Activated CD4-positive, alpha-beta memory T cell treated with anti-CD3 and anti-CD28 coated beads for 36 hours (primary cell): Measurements from ENCODE around the gene NAT8L. TPM values are rescaled to one million over a fixed set of nuclear protein-coding genes. Genes with fewer than 3 reads are reported as not detected.

Source experiments
- CTCF ChIA-PET: fragments of 350-600 bp; sonication (Branson Sonifier 250); formaldehyde crosslinking; loops from one replicate; lab custom pipeline; 2021; ENCODE audit warnings: antibody characterized with exemption, inconsistent platforms; lab: Charles Lee
- POLR2A ChIA-PET: fragments of 350-600 bp; sonication (Branson Sonifier 250); formaldehyde crosslinking; loops from one replicate; lab custom pipeline; 2021; ENCODE audit warnings: antibody characterized with exemption; lab: Charles Lee
- DNase-seq: peaks from one replicate; pipeline ENCODE4 v3.0.0-alpha.2; 2020
- H3K27ac Mint-ChIP-seq: one replicate; pipeline ENCODE4 v1.8.0; 2021; ENCODE audit warnings: mixed read lengths
- H3K27me3 Mint-ChIP-seq: one replicate; pipeline ENCODE4 v1.8.0; 2021; ENCODE audit warnings: mixed read lengths
- H3K36me3 Mint-ChIP-seq: one replicate; pipeline ENCODE4 v1.8.0; 2021; ENCODE audit warnings: mixed read lengths
- H3K4me1 Mint-ChIP-seq: one replicate; pipeline ENCODE4 v1.8.0; 2021; ENCODE audit warnings: low read depth, mixed read lengths
- H3K4me3 Mint-ChIP-seq: one replicate; pipeline ENCODE4 v1.8.0; 2021; ENCODE audit warnings: mild to moderate bottlenecking, mixed read lengths
- H3K9me3 Mint-ChIP-seq: one replicate; pipeline ENCODE4 v1.8.0; 2021; ENCODE audit warnings: mixed read lengths
- intact Hi-C: fragments of 100-400 bp; cut with micrococcal nuclease; formaldehyde crosslinking; loops from one replicate; pipeline ENCODE4 v1.15.1; 2023
- total RNA-seq, 2 experiments: library from RNA; stranded (reverse); gene quantifications; one replicate each; pipeline ENCODE4 v1.2.3, GENCODE V29; 2021

Gene NAT8L
- total RNA-seq, 2 experiments from 2014 or later = 0.19 to 0.29 TPM

- intact Hi-C loops = no loop called here
- CTCF ChIA-PET = no interaction called here
- no peak overlapping the region for H3K4me3 Mint-ChIP-seq
- no peak overlapping the region for H3K27ac Mint-ChIP-seq
- H3K4me1 Mint-ChIP-seq = peaks cover 4% of the 10 kb centered on the region
- H3K9me3 Mint-ChIP-seq = no peaks in the 10 kb centered on the region
- POLR2A ChIA-PET = no interaction called here
- H3K36me3 Mint-ChIP-seq = no peaks in the 10 kb centered on the region
- DNase-seq = no peak
- peaks cover 14% of the 10 kb centered on the region for H3K27me3 Mint-ChIP-seq
Observed at GRCh38 chr4:2047031-2047660, 12.0 kb upstream of the NAT8L start.

GRCh38 chr4:2047781-2048581, 11.1 kb upstream of the NAT8L start:
- no peaks in the 10 kb centered on the region for H3K9me3 Mint-ChIP-seq
- CTCF ChIA-PET = no interaction called here
- no peaks in the 10 kb centered on the region for H3K36me3 Mint-ChIP-seq
- intact Hi-C loops = no loop called here
- no peak for DNase-seq
- no peak overlapping the region for H3K4me3 Mint-ChIP-seq
- no peak overlapping the region for H3K27ac Mint-ChIP-seq
- H3K27me3 Mint-ChIP-seq = peaks cover 18% of the 10 kb centered on the region
- POLR2A ChIA-PET = no interaction called here
- H3K4me1 Mint-ChIP-seq = peaks cover 1% of the 10 kb centered on the region

- H3K4me3 Mint-ChIP-seq = no peak overlapping the region
Observed at GRCh38 chr4:2048831-2049230, 10.3 kb upstream of the NAT8L start.

GRCh38 chr4:2049381-2049780, 9.7 kb upstream of the NAT8L start:
- POLR2A ChIA-PET = no interaction called here
- no peaks in the 10 kb centered on the region for H3K9me3 Mint-ChIP-seq
- no peaks in the 10 kb centered on the region for H3K36me3 Mint-ChIP-seq
- no peak for DNase-seq
- H3K4me3 Mint-ChIP-seq = no peak overlapping the region
- intact Hi-C loops = no loop called here
- peaks cover 21% of the 10 kb centered on the region for H3K27me3 Mint-ChIP-seq
- CTCF ChIA-PET = no interaction called here
- H3K27ac Mint-ChIP-seq = no peak overlapping the region
- H3K4me1 Mint-ChIP-seq = no peaks in the 10 kb centered on the region

More at GRCh38 chr4:2048831-2049230, 10.3 kb upstream of the NAT8L start:
- intact Hi-C loops = no loop called here
- Mint-ChIP-seq H3K9me3 (no peaks in the 10 kb centered on the region), H3K27ac (no peak overlapping the region), H3K4me1 (no peaks in the 10 kb centered on the region), H3K36me3 (no peaks in the 10 kb centered on the region), H3K27me3 (peaks cover 18% of the 10 kb centered on the region)
- CTCF ChIA-PET = no interaction called here
- POLR2A ChIA-PET = no interaction called here
- no peak for DNase-seq

GRCh38 chr4:2049811-2050210, 9.3 kb upstream of the NAT8L start:
- intact Hi-C loops = no loop called here
- DNase-seq = no peak
- Mint-ChIP-seq H3K36me3 (no peaks in the 10 kb centered on the region), H3K27ac (no peak overlapping the region), H3K4me1 (no peaks in the 10 kb centered on the region), H3K9me3 (no peaks in the 10 kb centered on the region), H3K27me3 (peaks cover 21% of the 10 kb centered on the region), H3K4me3 (no peak overlapping the region)
- ChIA-PET POLR2A (no interaction called here), CTCF (interaction anchor here (0.9 kb wide), 1 partner anchor 301 kb away, joined by 4 read pairs; no protein-coding TSS in a partner anchor)

GRCh38 chr4:2051086-2051485, 8.0 kb upstream of the NAT8L start:
- ChIA-PET POLR2A (interaction anchor here (0.7 kb wide), 1 partner anchor 572 kb away, joined by 3 read pairs; no protein-coding TSS in a partner anchor), CTCF (no interaction called here)

GRCh38 chr4:2054217-2054616, 4.9 kb upstream of the NAT8L start:
- ChIA-PET CTCF (no interaction called here), POLR2A (no interaction called here)
- H3K36me3 Mint-ChIP-seq = no peaks in the 10 kb centered on the region
- H3K27me3 Mint-ChIP-seq = peaks cover 33% of the 10 kb centered on the region
- intact Hi-C loops = no loop called here
- H3K27ac Mint-ChIP-seq = no peak overlapping the region
- no peak overlapping the region for H3K4me3 Mint-ChIP-seq
- H3K4me1 Mint-ChIP-seq = peaks cover 2% of the 10 kb centered on the region
- DNase-seq = no peak
- no peaks in the 10 kb centered on the region for H3K9me3 Mint-ChIP-seq

More at GRCh38 chr4:2051086-2051485, 8.0 kb upstream of the NAT8L start:
- Mint-ChIP-seq H3K27ac (no peak overlapping the region), H3K9me3 (no peaks in the 10 kb centered on the region), H3K4me1 (no peaks in the 10 kb centered on the region), H3K4me3 (no peak overlapping the region), H3K27me3 (peaks cover 21% of the 10 kb centered on the region), H3K36me3 (no peaks in the 10 kb centered on the region)
- no peak for DNase-seq
- intact Hi-C loops = no loop called here

GRCh38 chr4:2057382-2058065, 1.6 kb upstream of the NAT8L start:
- Mint-ChIP-seq H3K9me3 (no peaks in the 10 kb centered on the region), H3K4me1 (peaks cover 2% of the 10 kb centered on the region), H3K4me3 (peak overlapping the region; percentile 33), H3K27me3 (peaks cover 33% of the 10 kb centered on the region), H3K36me3 (no peaks in the 10 kb centered on the region), H3K27ac (no peak overlapping the region)
- ChIA-PET POLR2A (no interaction called here), CTCF (no interaction called here)
- no peak for DNase-seq
- intact Hi-C loops = no loop called here

- CTCF ChIA-PET = no interaction called here
- no peak overlapping the region for H3K27ac Mint-ChIP-seq
- intact Hi-C loops = no loop called here
- H3K36me3 Mint-ChIP-seq = no peaks in the 10 kb centered on the region
- no peak overlapping the region for H3K4me3 Mint-ChIP-seq
- peaks cover 2% of the 10 kb centered on the region for H3K4me1 Mint-ChIP-seq
- POLR2A ChIA-PET = no interaction called here
- no peaks in the 10 kb centered on the region for H3K9me3 Mint-ChIP-seq
- DNase-seq = no peak
- peaks cover 31% of the 10 kb centered on the region for H3K27me3 Mint-ChIP-seq
Observed at GRCh38 chr4:2058264-2059045, 672 bp upstream of the NAT8L start.

GRCh38 chr4:2059726-2060602, 837 bp downstream of the NAT8L start:
- no peak for DNase-seq
- CTCF ChIA-PET = no interaction called here

GRCh38 chr4:2060611-2061185, 1.6 kb downstream of the NAT8L start:
- Mint-ChIP-seq H3K36me3 (no peaks in the 10 kb centered on the region), H3K4me3 (no peak overlapping the region), H3K9me3 (no peaks in the 10 kb centered on the region), H3K4me1 (peaks cover 2% of the 10 kb centered on the region), H3K27me3 (peaks cover 23% of the 10 kb centered on the region), H3K27ac (no peak overlapping the region)
- DNase-seq = no peak
- ChIA-PET POLR2A (no interaction called here), CTCF (no interaction called here)
- intact Hi-C loops = no loop called here

More at GRCh38 chr4:2059726-2060602, 837 bp downstream of the NAT8L start:
- Mint-ChIP-seq H3K4me1 (peaks cover 2% of the 10 kb centered on the region), H3K27me3 (peaks cover 28% of the 10 kb centered on the region), H3K27ac (no peak overlapping the region), H3K9me3 (no peaks in the 10 kb centered on the region), H3K36me3 (no peaks in the 10 kb centered on the region), H3K4me3 (no peak overlapping the region)
- POLR2A ChIA-PET = no interaction called here
- intact Hi-C loops = no loop called here
